ENCODE measurements around the gene TMEM109. TPM values are rescaled to one million over a fixed set of nuclear protein-coding genes. Genes with fewer than 3 reads are reported as not detected.

Gene TMEM109
- total and polyA plus RNA-seq, 9 of the 15 experiments (the other 6 are each of a cell fraction or from before 2014, with no cell fraction given), result 9.2 to 71.3 (median 30.5) TPM

GRCh38 chr11:60870733-60871377 is 43.1 kb upstream of the TMEM109 start (continued):
- TF ChIP-seq, protein P1, sequence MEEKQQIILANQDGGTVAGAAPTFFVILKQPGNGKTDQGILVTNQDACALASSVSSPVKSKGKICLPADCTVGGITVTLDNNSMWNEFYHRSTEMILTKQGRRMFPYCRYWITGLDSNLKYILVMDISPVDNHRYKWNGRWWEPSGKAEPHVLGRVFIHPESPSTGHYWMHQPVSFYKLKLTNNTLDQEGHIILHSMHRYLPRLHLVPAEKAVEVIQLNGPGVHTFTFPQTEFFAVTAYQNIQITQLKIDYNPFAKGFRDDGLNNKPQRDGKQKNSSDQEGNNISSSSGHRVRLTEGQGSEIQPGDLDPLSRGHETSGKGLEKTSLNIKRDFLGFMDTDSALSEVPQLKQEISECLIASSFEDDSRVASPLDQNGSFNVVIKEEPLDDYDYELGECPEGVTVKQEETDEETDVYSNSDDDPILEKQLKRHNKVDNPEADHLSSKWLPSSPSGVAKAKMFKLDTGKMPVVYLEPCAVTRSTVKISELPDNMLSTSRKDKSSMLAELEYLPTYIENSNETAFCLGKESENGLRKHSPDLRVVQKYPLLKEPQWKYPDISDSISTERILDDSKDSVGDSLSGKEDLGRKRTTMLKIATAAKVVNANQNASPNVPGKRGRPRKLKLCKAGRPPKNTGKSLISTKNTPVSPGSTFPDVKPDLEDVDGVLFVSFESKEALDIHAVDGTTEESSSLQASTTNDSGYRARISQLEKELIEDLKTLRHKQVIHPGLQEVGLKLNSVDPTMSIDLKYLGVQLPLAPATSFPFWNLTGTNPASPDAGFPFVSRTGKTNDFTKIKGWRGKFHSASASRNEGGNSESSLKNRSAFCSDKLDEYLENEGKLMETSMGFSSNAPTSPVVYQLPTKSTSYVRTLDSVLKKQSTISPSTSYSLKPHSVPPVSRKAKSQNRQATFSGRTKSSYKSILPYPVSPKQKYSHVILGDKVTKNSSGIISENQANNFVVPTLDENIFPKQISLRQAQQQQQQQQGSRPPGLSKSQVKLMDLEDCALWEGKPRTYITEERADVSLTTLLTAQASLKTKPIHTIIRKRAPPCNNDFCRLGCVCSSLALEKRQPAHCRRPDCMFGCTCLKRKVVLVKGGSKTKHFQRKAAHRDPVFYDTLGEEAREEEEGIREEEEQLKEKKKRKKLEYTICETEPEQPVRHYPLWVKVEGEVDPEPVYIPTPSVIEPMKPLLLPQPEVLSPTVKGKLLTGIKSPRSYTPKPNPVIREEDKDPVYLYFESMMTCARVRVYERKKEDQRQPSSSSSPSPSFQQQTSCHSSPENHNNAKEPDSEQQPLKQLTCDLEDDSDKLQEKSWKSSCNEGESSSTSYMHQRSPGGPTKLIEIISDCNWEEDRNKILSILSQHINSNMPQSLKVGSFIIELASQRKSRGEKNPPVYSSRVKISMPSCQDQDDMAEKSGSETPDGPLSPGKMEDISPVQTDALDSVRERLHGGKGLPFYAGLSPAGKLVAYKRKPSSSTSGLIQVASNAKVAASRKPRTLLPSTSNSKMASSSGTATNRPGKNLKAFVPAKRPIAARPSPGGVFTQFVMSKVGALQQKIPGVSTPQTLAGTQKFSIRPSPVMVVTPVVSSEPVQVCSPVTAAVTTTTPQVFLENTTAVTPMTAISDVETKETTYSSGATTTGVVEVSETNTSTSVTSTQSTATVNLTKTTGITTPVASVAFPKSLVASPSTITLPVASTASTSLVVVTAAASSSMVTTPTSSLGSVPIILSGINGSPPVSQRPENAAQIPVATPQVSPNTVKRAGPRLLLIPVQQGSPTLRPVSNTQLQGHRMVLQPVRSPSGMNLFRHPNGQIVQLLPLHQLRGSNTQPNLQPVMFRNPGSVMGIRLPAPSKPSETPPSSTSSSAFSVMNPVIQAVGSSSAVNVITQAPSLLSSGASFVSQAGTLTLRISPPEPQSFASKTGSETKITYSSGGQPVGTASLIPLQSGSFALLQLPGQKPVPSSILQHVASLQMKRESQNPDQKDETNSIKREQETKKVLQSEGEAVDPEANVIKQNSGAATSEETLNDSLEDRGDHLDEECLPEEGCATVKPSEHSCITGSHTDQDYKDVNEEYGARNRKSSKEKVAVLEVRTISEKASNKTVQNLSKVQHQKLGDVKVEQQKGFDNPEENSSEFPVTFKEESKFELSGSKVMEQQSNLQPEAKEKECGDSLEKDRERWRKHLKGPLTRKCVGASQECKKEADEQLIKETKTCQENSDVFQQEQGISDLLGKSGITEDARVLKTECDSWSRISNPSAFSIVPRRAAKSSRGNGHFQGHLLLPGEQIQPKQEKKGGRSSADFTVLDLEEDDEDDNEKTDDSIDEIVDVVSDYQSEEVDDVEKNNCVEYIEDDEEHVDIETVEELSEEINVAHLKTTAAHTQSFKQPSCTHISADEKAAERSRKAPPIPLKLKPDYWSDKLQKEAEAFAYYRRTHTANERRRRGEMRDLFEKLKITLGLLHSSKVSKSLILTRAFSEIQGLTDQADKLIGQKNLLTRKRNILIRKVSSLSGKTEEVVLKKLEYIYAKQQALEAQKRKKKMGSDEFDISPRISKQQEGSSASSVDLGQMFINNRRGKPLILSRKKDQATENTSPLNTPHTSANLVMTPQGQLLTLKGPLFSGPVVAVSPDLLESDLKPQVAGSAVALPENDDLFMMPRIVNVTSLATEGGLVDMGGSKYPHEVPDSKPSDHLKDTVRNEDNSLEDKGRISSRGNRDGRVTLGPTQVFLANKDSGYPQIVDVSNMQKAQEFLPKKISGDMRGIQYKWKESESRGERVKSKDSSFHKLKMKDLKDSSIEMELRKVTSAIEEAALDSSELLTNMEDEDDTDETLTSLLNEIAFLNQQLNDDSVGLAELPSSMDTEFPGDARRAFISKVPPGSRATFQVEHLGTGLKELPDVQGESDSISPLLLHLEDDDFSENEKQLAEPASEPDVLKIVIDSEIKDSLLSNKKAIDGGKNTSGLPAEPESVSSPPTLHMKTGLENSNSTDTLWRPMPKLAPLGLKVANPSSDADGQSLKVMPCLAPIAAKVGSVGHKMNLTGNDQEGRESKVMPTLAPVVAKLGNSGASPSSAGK (IDR thresholded peaks at IDR 0.05), result no peak

All from K562 (cell line).